Ascending aorta (tissue), 2 donors: Measurements from ENCODE around the gene DPYD. TPM values are rescaled to one million over a fixed set of nuclear protein-coding genes. Genes with fewer than 3 reads are reported as not detected.
A peak's percentile ranks its signal among the peaks of the same experiment; 100 is the strongest.

ENCODE experiments used
- DNase-seq, 2 donors: peaks; one replicate each; pipeline ENCODE4 v3.0.0-alpha.2; 2019; ENCODE audit warnings: low spot score in 2 of 2
- H3K27ac ChIP-seq, 2 donors: fragments of 200-600 bp; sonication (generic); one replicate each; pipeline ENCODE4 v1.5.1; 2016 to 2017; ENCODE audit warnings: mild to moderate bottlenecking in 1 of 2
- H3K27me3 ChIP-seq: fragments of 200-600 bp; sonication (generic); one replicate; pipeline ENCODE4 v1.5.1; 2017
- H3K36me3 ChIP-seq, 2 donors: fragments of 200-600 bp; sonication (generic); one replicate each; pipeline ENCODE4 v1.5.1; 2016
- H3K4me1 ChIP-seq, 2 donors: fragments of 200-600 bp; sonication (generic); one replicate each; pipeline ENCODE4 v1.5.1; 2016 to 2017; ENCODE audit warnings: mild to moderate bottlenecking in 1 of 2
- H3K4me3 ChIP-seq, 2 donors: fragments of 200-600 bp; sonication (generic); one replicate each; pipeline ENCODE4 v1.5.1; 2016 to 2017; ENCODE audit warnings: mild to moderate bottlenecking in 1 of 2
- H3K9me3 ChIP-seq, 2 donors: fragments of 200-600 bp; sonication (generic); one replicate each; pipeline ENCODE4 v1.5.1; 2016
- CTCF ChIP-seq, 3 experiments: fragments of 200-600 bp in 2 of 3; fragments of 450-650 bp in 1 of 3; sonication (generic) in 2 of 3; IDR thresholded peaks; one replicate each; pipeline ENCODE4 v1.5.1; 2016 to 2019; ENCODE audit warnings: antibody characterized with exemption in 3 of 3, mild to moderate bottlenecking in 1 of 3, moderate library complexity in 1 of 3
- intact Hi-C: fragments of 100-400 bp; cut with DNase I; formaldehyde crosslinking; loops from one replicate; pipeline ENCODE4 v1.15.1; 2023
- total RNA-seq: library from RNA; depleted of rRNA; stranded (reverse); fragments of >200 nt; gene quantifications from one replicate; pipeline ENCODE4 v1.1.0, GENCODE V29; 2016

The DPYD gene
- total RNA-seq, 1 donor from 2014 or later = 22.9 TPM

GRCh38 chr1:97139512-97139911 is 781.3 kb downstream of the DPYD start:
- Histone ChIP-seq H3K4me1 (no peaks in the 10 kb centered on the region), H3K4me3 (no peak overlapping the region), H3K27me3 (no peaks in the 10 kb centered on the region), H3K27ac (no peak overlapping the region), H3K36me3 (no peaks in the 10 kb centered on the region), H3K9me3 (no peaks in the 10 kb centered on the region)
- no peak for DNase-seq
- intact Hi-C loops = no loop called here
- no peak for TF ChIP-seq CTCF (IDR thresholded peaks at IDR 0.05)

GRCh38 chr1:97138515-97139032 is 782.3 kb downstream of the DPYD start:
- intact Hi-C loops = no loop called here

GRCh38 chr1:97137862-97138514 is 782.8 kb downstream of the DPYD start:
- intact Hi-C loops = no loop called here
- H3K27ac ChIP-seq = no peak overlapping the region
- no peaks in the 10 kb centered on the region for H3K36me3 ChIP-seq
- no peaks in the 10 kb centered on the region for H3K4me1 ChIP-seq
- no peak for DNase-seq
- TF ChIP-seq CTCF (IDR thresholded peaks at IDR 0.05) = peak in 2 of 3 experiments; percentile 26 to 61
- no peaks in the 10 kb centered on the region for H3K9me3 ChIP-seq
- no peak overlapping the region for H3K4me3 ChIP-seq
- no peaks in the 10 kb centered on the region for H3K27me3 ChIP-seq

More at GRCh38 chr1:97138515-97139032, 782.3 kb downstream of the DPYD start:
- Histone ChIP-seq H3K9me3 (no peaks in the 10 kb centered on the region), H3K4me3 (no peak overlapping the region), H3K4me1 (no peaks in the 10 kb centered on the region), H3K36me3 (no peaks in the 10 kb centered on the region), H3K27me3 (no peaks in the 10 kb centered on the region), H3K27ac (no peak overlapping the region)
- no peak for DNase-seq
- TF ChIP-seq CTCF (IDR thresholded peaks at IDR 0.05) = no peak

GRCh38 chr1:97136996-97137395 is 783.8 kb downstream of the DPYD start:
- no peak overlapping the region for H3K4me3 ChIP-seq
- DNase-seq = no peak
- TF ChIP-seq CTCF (IDR thresholded peaks at IDR 0.05) = no peak
- no peak overlapping the region for H3K27ac ChIP-seq
- intact Hi-C loops = no loop called here
- H3K4me1 ChIP-seq = no peaks in the 10 kb centered on the region
- H3K36me3 ChIP-seq = no peaks in the 10 kb centered on the region
- no peaks in the 10 kb centered on the region for H3K27me3 ChIP-seq
- H3K9me3 ChIP-seq = no peaks in the 10 kb centered on the region

GRCh38 chr1:97135972-97136371 is 784.9 kb downstream of the DPYD start:
- H3K27ac ChIP-seq = no peak overlapping the region
- DNase-seq = no peak
- H3K27me3 ChIP-seq = no peaks in the 10 kb centered on the region
- no peak overlapping the region for H3K4me3 ChIP-seq
- H3K9me3 ChIP-seq = no peaks in the 10 kb centered on the region
- no peaks in the 10 kb centered on the region for H3K36me3 ChIP-seq
- no peak for TF ChIP-seq CTCF (IDR thresholded peaks at IDR 0.05)
- no peaks in the 10 kb centered on the region for H3K4me1 ChIP-seq
- intact Hi-C loops = no loop called here
